Right ventricle myocardium superior (tissue), 1 donor: ENCODE data around the gene GPR132. TPM values are rescaled to one million over a fixed set of nuclear protein-coding genes. Genes with fewer than 3 reads are reported as not detected.
"Not testable (repeated sequence)": the region's sequence is repeated elsewhere in the genome, so short reads cannot be mapped to it uniquely, and the experiment has no call there.

Experiments used
- ATAC-seq: fragments of 200-7000 bp; cut with Tn5 transposase; one replicate; pipeline ENCODE4 v1.9.1; 2020; ENCODE audit warnings: mild to moderate bottlenecking; ENCODE audit not compliant: poor library complexity
- DNase-seq: peaks from one replicate; pipeline ENCODE4 v3.0.0-alpha.2; 2020
- intact Hi-C: fragments of 100-400 bp; cut with DNase I; formaldehyde crosslinking; loops from one replicate; pipeline ENCODE4 v1.11.2; 2022
- total RNA-seq: library from RNA; stranded (reverse); fragmentation: NEBNext Ultra II Directional; extraction: Animal tissue kit (Norgen Biotek cat#: 25700); gene quantifications from one replicate; pipeline ENCODE4 v1.2.1, GENCODE V29; 2021
- donor health status: DM: no; HTN: yes; CAD: no; lungs with severe emphysema.

GPR132 gene
- total RNA-seq, 1 donor from 2014 or later, result 1.3 TPM

DNA sequence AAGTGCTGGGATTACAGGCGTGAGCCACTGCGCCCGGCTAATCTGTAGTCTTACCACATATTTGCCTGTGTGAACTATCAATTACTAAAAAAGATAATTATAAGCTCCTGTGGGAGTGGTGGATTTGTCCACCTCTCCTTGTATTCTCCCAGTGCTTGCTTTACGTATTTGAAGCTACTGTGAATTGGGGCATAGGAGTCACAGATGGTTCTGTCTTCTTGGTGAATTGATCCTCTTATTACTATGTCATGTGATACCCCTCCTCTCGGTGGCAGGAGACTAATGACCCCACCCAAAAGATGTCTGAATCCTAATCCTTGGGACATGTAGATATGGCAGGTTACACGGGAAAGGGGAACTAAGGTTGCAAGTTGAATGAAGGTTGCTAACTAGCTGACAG is 11.8 kb downstream of the GPR132 start:
- DNase-seq (no peak), ATAC-seq (no peak)
- intact Hi-C loops, result no loop called here

DNA sequence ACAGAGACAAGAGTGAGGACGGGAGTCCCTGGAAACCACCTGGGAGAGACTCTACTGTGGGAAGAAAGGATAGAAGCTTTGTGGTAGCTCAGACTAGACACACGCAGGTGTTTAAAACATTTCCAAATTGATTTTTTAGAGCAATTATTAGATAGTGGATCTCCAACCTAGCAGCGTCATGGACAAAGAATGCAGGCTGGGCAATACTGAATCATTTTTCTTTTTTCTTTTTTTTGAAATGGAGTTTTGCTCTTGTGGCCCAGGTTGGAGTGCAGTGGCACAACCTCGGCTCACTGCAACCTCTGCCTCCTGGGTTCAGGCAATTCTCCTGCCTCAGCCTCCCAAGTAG is 13.1 kb downstream of the GPR132 start:
- intact Hi-C loops, result no loop called here
- ATAC-seq, result no peak
- DNase-seq, result peak; percentile 5

- intact Hi-C loops, result no loop called here
- ATAC-seq (no peak), DNase-seq (peak; percentile 37)
These were observed 13.8 kb downstream of the GPR132 start for GRCh38 chr14:105051182-105052109.

GRCh38 chr14:105050551-105050897 is 14.7 kb downstream of the GPR132 start:
- DNase-seq, result peak; percentile 66
- no peak for ATAC-seq

DNA sequence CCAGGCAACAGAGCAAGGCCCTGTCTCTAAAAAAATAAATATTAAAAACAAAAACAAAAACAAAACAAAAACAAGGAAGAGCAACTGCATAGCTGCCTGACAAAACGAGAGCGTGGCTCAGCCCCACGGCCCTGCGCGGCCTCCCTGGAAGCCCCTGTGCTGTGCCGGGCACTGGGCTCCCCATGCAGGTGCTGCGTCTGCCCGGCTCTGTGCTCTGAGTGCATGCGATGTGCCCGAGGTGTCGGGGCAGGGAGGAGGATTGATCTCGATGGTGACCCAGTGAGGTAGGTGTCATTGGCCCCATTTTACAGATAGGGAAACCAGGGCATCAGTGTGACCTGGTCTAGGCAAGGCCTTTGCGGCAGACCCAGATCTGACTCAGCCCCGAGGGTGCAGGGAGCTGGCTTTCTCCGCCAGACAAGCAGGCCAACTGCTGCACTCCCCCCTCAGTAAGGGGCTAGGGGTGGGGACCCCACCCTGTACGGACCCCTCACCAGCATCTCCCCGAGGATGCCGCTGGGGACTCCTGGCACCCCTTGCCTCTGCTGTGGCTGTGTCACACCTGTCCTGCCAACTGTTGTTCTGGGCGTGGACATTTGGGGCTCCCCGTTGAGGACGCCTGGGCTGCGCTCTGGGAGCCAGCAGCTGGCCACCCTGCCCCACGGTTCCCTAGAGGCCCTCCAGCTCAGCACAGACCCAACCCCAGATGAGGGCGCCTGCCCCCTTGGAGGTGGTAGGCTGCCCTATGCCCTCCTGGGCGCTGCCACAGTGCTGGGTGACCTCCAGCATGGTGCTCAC is 15.3 kb downstream of the GPR132 start:
- no peak for ATAC-seq
- intact Hi-C loops, result no loop called here
- no peak for DNase-seq

More at GRCh38 chr14:105050551-105050897, 14.7 kb downstream of the GPR132 start:
- intact Hi-C loops, result no loop called here

GRCh38 chr14:105047283-105048016 is 17.8 kb downstream of the GPR132 start:
- no peak for DNase-seq
- intact Hi-C loops, result no loop called here
- ATAC-seq, result no peak

GRCh38 chr14:105046891-105047282 is 18.3 kb downstream of the GPR132 start:
- ATAC-seq (no peak), DNase-seq (no peak)
- intact Hi-C loops, result no loop called here

DNA sequence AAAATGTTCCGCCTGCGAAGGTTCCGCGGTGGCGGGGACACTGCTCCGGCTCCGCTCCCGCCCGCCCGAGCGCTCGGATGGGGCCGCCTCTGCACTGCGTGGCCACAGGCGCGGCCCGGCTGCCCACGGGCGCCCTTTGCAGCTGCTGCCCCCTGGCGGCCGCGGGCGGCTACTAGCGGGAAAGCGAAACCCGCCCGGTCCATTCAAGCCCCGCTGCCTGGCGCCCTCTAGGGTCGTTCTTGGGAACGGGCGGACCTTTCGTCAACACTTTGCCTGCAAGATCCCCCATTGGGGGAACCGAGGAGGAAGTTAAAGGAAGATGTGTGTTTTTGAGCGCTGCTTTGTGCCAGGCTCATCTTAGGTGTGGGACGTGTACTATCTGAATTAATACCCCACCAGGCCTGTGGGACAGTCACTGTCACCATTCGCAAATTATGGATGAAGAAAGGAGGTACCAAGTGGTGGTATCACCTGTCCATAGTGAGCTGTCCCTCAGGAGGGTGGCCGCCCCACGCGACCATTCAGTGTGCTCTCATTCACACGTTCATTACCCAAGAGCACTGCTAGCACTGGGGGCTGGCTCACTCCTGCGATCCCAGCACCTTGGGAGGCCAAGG is 19.4 kb downstream of the GPR132 start:
- DNase-seq (peak; percentile 94), ATAC-seq (peak; percentile 97)
- intact Hi-C loops, result loop anchor here (2.0 kb wide), 1 partner anchor 69 kb away; no protein-coding TSS in a partner anchor

DNA sequence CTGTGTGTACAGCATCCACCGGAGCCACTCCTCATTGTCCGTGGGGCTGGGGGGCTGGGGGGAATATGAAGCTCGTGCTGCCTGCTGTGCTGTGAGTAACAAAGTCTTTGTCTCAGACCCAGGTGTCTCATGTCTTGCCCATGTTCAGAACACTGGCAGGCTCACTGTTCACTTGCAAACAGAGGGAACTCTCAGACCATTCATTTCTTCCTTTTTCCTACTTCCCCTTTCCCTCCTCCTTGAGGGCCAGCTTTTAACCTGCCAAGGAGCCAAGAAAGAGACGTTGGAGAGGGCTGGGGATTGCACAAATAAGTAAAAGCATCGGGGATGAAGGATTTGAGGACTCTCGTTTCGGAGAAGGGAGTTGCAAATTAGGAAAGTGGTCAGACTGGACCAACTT is 21.6 kb downstream of the GPR132 start:
- ATAC-seq, result no peak
- DNase-seq, result no peak
- intact Hi-C loops, result loop anchor here (2.0 kb wide), 1 partner anchor 67 kb away; no protein-coding TSS in a partner anchor

GRCh38 chr14:105042813-105043212 is 22.4 kb downstream of the GPR132 start:
- no peak for DNase-seq
- intact Hi-C loops, result no loop called here
- ATAC-seq, result no peak

- DNase-seq, result no peak
- ATAC-seq, result no peak
- intact Hi-C loops, result no loop called here
These were observed 23.1 kb downstream of the GPR132 start for GRCh38 chr14:105041841-105042765.

GRCh38 chr14:105039458-105040205 is 25.6 kb downstream of the GPR132 start:
- no peak for DNase-seq
- intact Hi-C loops, result no loop called here
- ATAC-seq, result no peak

- ATAC-seq, DNase-seq, intact Hi-C loops: not testable (repeated sequence)
These were observed 29.6 kb downstream of the GPR132 start for GRCh38 chr14:105035616-105036015.

DNA sequence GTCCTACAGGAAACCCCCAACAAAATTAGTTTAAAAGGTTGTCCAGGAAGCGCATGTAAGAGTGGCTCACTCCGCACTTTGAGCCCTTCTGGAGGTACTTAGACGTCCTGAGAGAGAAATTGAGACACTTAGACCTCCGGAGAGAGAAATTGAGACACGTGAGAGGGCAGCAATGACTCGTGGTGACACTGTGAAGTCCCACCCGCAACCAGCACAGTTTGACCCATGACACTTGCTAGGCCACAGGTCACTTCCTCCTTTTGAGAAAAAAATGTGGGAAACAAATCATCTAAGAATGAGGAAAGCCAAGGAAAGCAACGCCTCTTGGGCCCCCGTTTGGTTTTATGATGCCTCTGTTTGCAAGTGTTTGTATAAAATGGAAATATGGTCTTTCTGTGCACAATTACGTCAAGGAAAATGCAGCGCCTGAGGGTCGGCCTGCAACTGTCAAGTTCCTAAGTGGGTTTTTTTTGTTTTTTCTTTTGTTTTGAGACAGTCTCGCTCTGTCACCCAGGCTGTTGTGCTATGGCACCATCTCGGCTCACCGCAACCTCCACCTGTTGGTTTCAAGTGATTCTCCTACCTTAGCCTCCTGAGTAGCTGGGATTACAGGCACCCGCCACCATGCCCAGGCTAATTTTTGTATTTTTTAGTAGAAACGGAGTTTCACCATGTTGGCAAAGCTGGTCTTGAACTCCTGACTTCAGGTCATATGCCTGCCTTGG is 30.8 kb downstream of the GPR132 start:
- intact Hi-C loops, result no loop called here
- DNase-seq (no peak), ATAC-seq (no peak)

DNA sequence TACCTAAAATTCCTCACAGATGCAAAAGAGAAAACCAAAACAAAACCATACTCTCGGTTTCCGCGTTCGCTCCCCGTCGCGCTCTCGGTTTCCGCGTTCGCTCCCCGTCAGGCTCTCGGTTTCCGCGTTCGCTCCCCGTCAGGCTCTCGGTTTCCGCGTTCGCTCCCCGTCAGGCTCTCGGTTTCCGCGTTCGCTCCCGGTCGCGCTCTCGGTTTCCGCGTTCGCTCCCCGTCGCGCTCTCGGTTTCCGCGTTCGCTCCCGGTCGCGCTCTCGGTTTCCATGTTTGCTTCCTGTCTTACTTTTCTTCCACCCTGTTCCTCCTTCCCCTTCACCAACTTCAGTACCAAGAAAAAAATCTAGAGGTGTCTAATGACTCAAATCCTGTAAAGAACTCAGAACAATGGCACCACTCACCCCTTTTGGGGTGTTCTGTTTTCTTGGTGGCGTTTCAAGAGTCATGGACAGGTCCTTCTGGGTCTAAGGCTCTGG is 31.8 kb downstream of the GPR132 start:
- ATAC-seq, intact Hi-C loops, DNase-seq: not testable (repeated sequence)

GRCh38 chr14:105032451-105032901 is 32.8 kb downstream of the GPR132 start:
- DNase-seq, intact Hi-C loops, ATAC-seq: not testable (repeated sequence)
